Posterior cingulate gyrus (tissue), 11 donors: Measurements from ENCODE around the gene UFC1.

Experiments
- DNase-seq, 10 donors: peaks; one replicate each; pipeline versions ENCODE4 v3.0.0 to v3.0.0-alpha.2; 2020 to 2021; ENCODE audit warnings: mixed read lengths in 3 of 10
- intact Hi-C: fragments of 100-400 bp; cut with DNase I; formaldehyde crosslinking; loops from one replicate; pipeline ENCODE4 v1.15.1; 2023

UFC1 gene

DNA sequence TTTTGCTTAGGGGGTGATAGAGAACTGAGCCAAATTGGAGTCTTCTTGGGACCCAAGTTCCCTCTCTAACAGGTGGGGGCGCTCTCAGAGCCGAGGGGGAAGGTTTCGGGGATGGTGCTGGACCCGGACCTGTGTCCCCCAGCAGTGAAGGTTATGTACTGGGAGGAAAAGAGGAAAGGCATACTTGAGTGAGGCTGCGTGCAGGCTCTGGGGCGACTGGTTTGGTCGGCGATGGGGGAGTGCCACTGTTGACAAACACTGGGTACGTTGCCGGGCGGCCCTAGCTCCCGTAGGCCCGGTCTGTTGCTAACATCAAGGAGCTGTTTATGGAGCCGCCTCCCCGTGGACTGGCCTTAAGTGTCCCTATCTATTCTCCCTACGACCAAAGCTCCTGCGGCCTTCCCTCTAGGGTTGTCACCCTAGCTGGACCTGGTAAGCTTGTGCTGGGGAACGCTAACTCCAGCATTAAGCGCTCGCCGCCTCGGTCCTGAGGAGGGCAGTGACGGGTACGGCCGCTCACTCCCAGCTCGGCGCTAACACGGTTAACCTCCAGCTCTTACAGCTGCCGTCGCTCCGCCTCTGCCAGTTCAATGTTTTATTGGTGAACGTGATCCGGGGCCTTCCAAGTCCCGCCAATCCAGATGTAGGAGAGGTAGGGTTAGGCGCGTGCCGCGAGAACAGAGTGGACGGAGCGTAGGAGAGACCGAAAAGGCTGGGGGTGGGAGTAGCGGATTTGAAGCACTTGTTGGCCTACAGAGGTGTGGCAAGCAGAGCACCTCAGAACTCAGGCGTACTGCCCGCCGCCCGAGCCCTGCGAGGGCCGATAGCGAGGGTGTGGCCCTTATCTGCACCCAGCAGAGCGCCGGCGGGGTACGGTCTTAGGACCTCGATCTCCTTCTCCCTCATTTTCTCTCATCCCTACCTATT lies 12.2 kb downstream of the UFC1 start, which contains the start of gene PPOX:
Gene PPOX (plus strand): TSS at position 685 of the 927 bp plus-strand sequence. CDS start 422 bp downstream, outside the sequence.
- intact Hi-C loops = no loop called here
- DNase-seq = peak; percentile 96 to 100 (median 98)

DNA sequence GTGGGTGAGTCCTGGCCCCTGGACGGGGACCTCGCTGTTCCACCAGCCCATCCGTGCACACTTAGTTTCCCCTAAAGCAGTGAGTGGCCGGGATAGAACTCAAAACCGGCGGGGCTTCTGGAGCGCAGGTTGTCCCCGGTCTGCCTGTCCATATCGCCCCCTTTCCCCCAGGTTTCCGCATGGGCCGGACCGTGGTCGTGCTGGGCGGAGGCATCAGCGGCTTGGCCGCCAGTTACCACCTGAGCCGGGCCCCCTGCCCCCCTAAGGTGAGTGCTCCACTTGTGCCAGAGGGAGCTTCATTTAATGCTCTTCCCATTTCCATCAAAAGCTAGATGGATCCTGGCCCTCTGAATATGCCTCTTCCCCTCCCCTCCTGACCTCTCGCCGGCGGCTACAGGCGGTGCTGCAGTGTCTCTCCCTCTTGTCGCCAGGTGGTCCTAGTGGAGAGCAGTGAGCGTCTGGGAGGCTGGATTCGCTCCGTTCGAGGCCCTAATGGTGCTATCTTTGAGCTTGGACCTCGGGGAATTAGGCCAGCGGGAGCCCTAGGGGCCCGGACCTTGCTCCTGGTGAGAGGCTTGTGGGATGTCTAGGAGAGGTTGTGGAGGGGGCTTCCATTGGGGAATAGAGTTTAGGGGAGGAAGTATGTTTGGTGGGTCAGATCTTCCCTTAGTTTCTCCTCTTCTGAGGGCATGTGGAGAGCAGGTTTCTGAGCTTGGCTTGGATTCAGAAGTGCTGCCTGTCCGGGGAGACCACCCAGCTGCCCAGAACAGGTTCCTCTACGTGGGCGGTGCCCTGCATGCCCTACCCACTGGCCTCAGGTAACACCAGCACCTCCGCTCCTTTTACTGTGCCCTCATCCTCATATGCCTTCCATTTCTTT lies 13.1 kb downstream of the UFC1 start:
- intact Hi-C loops = no loop called here
- DNase-seq = peak in 2 of 10 donors; percentile 76 to 85

GRCh38 chr1:161168906-161169305 lies 15.1 kb downstream of the UFC1 start:
- intact Hi-C loops = no loop called here

DNA sequence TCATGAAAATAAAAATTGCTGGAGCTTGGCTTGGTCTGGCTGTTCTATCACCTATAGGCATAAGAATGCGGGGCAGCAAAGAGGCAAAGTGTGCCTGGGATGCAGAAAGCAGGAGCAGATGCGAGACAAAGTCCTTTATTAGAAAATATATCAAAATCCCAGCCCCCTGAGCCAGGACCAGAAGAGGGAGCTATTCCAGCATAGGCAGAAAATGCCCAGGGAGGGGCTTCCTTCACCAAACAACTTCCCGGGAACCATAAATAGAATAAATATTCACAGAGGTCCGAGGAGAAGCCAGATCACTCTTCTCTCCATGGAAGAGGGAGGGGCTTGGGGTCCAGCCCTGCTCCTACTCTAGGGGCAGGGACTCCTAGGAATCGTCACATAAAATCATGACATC lies 17.4 kb downstream of the UFC1 start:
- DNase-seq = peak in 1 of 10 donors; percentile 37
- intact Hi-C loops = loop anchor here (10.0 kb wide), 1 partner anchor 54 kb away; the partner anchor contains the start of genes APOA2 and TOMM40L

More at GRCh38 chr1:161168906-161169305, 15.1 kb downstream of the UFC1 start:
- DNase-seq = peak in 3 of 10 donors; percentile 18 to 34 (median 33)

GRCh38 chr1:161171696-161172095 lies 17.9 kb downstream of the UFC1 start:
- peak in 2 of 10 donors; percentile 62 to 83 for DNase-seq
- intact Hi-C loops = loop anchor here (10.0 kb wide), 1 partner anchor 53 kb away; the partner anchor contains the start of genes APOA2 and TOMM40L

DNA sequence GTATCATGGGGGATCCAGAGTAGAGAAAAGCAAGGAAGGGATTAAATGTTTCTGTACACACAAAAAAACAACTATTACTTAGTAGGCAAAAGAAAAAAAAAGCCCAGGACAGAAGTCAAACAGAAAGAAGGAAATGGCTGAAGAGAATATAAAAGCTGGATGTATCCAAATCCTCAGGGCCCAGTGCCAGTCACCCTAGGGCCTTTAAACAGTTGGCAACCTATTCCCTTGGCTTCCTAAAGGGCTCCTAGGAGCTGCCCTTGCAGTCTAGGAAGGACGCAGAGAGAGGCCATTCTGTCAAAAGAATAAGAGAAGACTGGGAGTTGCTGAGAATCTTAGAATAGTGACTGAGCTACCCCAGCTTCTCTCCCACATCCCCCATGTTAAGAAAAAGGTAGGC lies 18.6 kb downstream of the UFC1 start:
- intact Hi-C loops = loop anchor here (10.0 kb wide), 1 partner anchor 52 kb away; the partner anchor contains the start of genes APOA2 and TOMM40L
- DNase-seq = peak in 2 of 10 donors; percentile 4

GRCh38 chr1:161172776-161173376 lies 19.1 kb downstream of the UFC1 start:
- intact Hi-C loops = loop anchor here (10.0 kb wide), 1 partner anchor 52 kb away; the partner anchor contains the start of genes APOA2 and TOMM40L
- peak in 3 of 10 donors; percentile 4 to 49 (median 8) for DNase-seq

DNA sequence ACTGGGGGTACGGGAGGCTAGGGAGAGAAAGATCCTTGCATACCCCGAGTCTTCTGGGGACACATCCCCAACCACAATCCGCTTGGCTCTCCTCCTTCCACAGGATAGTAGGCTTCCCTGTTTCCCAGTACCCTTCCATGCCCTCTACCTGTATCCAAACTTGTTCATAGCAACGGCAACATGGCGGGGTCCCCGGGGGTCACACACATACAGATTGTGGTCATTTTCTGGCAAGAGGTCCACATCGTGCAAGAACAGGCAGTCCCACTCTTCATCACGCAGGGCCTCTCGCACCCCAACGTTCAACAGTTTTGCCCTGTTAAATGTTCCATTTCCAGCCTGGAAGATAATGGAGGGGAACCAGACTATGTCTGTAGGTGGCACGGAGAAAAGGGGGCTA lies 19.9 kb downstream of the UFC1 start:
- intact Hi-C loops = loop anchor here (10.0 kb wide), 1 partner anchor 51 kb away; the partner anchor contains the start of genes APOA2 and TOMM40L
- peak in 2 of 10 donors; percentile 44 to 65 for DNase-seq

GRCh38 chr1:161174911-161175310 lies 21.1 kb downstream of the UFC1 start:
- peak in 2 of 10 donors; percentile 62 to 66 for DNase-seq
- intact Hi-C loops = loop anchor here (10.0 kb wide), 1 partner anchor 50 kb away; the partner anchor contains the start of genes APOA2 and TOMM40L

GRCh38 chr1:161175771-161176453 lies 22.1 kb downstream of the UFC1 start:
- peak in 2 of 10 donors; percentile 61 to 63 for DNase-seq
- intact Hi-C loops = loop anchor here (10.0 kb wide), 1 partner anchor 49 kb away; the partner anchor contains the start of genes APOA2 and TOMM40L

- DNase-seq = peak in 2 of 10 donors; percentile 22 to 53
- intact Hi-C loops = loop anchor here (10.0 kb wide), 1 partner anchor 48 kb away; the partner anchor contains the start of genes APOA2 and TOMM40L
These were observed 22.8 kb downstream of the UFC1 start for GRCh38 chr1:161176468-161177111.

DNA sequence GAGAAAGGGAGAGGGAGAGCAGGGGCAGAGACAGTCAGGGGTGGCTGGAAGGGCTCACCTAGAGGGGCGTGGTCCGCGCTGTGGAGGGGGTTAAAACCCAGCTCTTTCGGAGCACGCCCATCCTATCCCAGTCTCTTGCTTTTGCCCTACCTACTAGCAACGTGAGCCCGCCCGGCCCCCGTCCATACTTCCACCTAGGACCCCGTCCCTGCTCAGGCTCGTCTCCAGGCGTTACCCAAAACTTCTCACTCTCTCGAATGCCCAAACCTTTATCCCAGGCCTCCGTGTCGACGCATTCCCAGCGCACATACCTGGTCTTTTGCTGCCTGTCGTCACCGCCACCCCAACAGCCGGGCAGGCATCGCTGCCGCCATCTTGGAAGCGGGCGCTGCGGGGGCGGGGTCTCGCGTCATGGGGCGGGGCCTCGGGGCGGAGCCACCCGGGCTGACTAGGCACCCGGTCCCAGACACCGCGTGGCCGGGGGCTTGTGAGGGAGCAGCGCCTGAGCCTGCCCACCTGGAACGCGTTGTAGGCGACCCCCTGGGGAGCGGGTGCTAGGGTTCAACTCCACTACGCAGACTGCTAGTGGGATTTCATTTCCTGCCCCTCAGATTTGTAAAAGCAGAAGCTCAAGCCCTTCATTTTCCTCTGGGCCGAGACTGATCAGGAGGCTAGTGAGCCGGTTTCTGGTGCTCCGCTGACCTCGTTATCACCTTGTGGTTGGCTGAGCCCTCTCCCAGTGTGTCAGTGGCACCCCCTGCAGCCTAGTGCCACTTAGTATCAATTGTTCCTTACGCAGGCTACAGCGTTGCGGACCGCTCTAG lies 23.5 kb downstream of the UFC1 start, which contains the start of gene B4GALT3:
Gene B4GALT3 (minus strand): TSS at position 396 of the 824 bp plus-strand sequence. CDS start 1,447 bp downstream, outside the sequence.
- intact Hi-C loops = loop anchor here (10.0 kb wide), 1 partner anchor 47 kb away; the partner anchor contains the start of genes APOA2 and TOMM40L
- peak; percentile 82 to 99 (median 94) for DNase-seq

GRCh38 chr1:161177936-161178244 lies 24.1 kb downstream of the UFC1 start:
- DNase-seq = no peak
- intact Hi-C loops = loop anchor here (10.0 kb wide), 1 partner anchor 47 kb away; the partner anchor contains the start of genes APOA2 and TOMM40L

- peak in 1 of 10 donors; percentile 12 for DNase-seq
- intact Hi-C loops = loop anchor here (10.0 kb wide), 1 partner anchor 45 kb away; the partner anchor contains the start of genes APOA2 and TOMM40L
These were observed 25.9 kb downstream of the UFC1 start for GRCh38 chr1:161179698-161180097.

GRCh38 chr1:161180639-161181038 lies 26.9 kb downstream of the UFC1 start:
- intact Hi-C loops = no loop called here
- no peak for DNase-seq

DNA sequence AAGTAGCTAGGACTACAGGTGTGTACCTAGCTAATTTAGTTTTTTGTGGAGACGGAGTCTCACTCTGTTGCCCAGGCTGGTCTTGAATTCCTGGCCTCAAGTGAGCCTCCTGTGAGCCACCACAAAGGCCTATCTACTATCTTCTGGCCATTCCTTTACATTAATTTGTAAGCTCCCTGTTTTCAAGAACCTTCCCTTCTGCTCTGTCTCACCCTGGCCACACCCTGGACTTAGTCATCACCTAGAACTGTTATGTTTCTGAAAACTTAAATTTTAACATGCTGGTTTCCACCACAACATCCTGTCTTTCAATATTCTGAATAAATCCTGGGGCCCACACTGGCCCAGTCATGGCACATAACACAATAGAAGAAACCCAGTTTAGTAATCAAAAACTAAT lies 28.4 kb downstream of the UFC1 start:
- DNase-seq = peak in 1 of 10 donors; percentile 11
- intact Hi-C loops = no loop called here

GRCh38 chr1:161185282-161185682 lies 31.5 kb downstream of the UFC1 start:
- intact Hi-C loops = no loop called here
- DNase-seq = peak in 7 of 10 donors; percentile 48 to 94 (median 74)
